HepG2 (cell line): ENCODE measurements around the gene UBR7. TPM values are rescaled to one million over a fixed set of nuclear protein-coding genes. Genes with fewer than 3 reads are reported as not detected.

Source experiments
- ATAD3A ChIP-seq: sonication (generic); formaldehyde crosslinking; IDR thresholded peaks from 2 replicates; pipeline ENCODE4 v1.4.0; 2020; ENCODE audit warnings: missing genetic modification reagents
- FOXA1 ChIP-seq, 2 experiments: fragments of 450-650 bp in 1 of 2; sonication (generic) in 1 of 2; formaldehyde crosslinking in 1 of 2; IDR thresholded peaks; 2 replicates each; pipeline versions ENCODE4 v1.4.0 to v1.6.1; 2016 to 2020; ENCODE audit warnings: missing genetic modification reagents in 1 of 2
- GTF2F1 ChIP-seq: fragments of 150-350 bp; IDR thresholded peaks from 2 replicates; pipeline ENCODE4 v1.6.1; 2014; ENCODE audit warnings: low read length
- HNRNPLL ChIP-seq: fragments of 200-400 bp; formaldehyde crosslinking; IDR thresholded peaks from 2 replicates; pipeline ENCODE4 v1.6.1; 2017; ENCODE audit warnings: mild to moderate bottlenecking, low read depth, low read length; ENCODE audit not compliant: poor library complexity, severe bottlenecking
- IRF1 ChIP-seq: sonication (generic); formaldehyde crosslinking; IDR thresholded peaks from 2 replicates; pipeline ENCODE4 v1.4.0; 2020; ENCODE audit warnings: low read depth, mild to moderate bottlenecking, missing genetic modification reagents
- MIER2 ChIP-seq: IDR thresholded peaks from 2 replicates; pipeline ENCODE4 v1.6.1; 2016; ENCODE audit warnings: missing biosample characterization, missing genetic modification reagents
- NONO ChIP-seq, 2 experiments: fragments of 450-650 bp in 1 of 2; sonication (generic) in 1 of 2; formaldehyde crosslinking in 1 of 2; IDR thresholded peaks in 1 of 2; conservative IDR thresholded peaks in 1 of 2; 2 replicates each; pipeline versions ENCODE4 v1.6.1 to v1.8.0; 2017 to 2022; ENCODE audit warnings: mild to moderate bottlenecking in 1 of 2, missing genetic modification reagents in 1 of 2, moderate library complexity in 1 of 2
- RNF219 ChIP-seq: sonication (generic); formaldehyde crosslinking; IDR thresholded peaks from 2 replicates; pipeline ENCODE4 v1.5.0; 2020; ENCODE audit warnings: mild to moderate bottlenecking, missing genetic modification reagents
- ZBTB43 ChIP-seq: sonication (generic); formaldehyde crosslinking; conservative IDR thresholded peaks from 2 replicates; pipeline ENCODE4 v1.4.0; 2020; ENCODE audit warnings: missing genetic modification reagents
- ZNF142 ChIP-seq: sonication (generic); formaldehyde crosslinking; IDR thresholded peaks from 2 replicates; pipeline ENCODE4 v1.4.0; 2020; ENCODE audit warnings: missing genetic modification reagents
- ZNF143 ChIP-seq: sonication (generic); formaldehyde crosslinking; IDR thresholded peaks from 2 replicates; pipeline ENCODE4 v1.4.0; 2020; ENCODE audit warnings: missing genetic modification reagents
- ZNF331 ChIP-seq: sonication (generic); formaldehyde crosslinking; IDR thresholded peaks from 2 replicates; pipeline ENCODE4 v1.4.0; 2020; ENCODE audit warnings: missing genetic modification reagents
- ZNF530 ChIP-seq: sonication (generic); formaldehyde crosslinking; IDR thresholded peaks from 2 replicates; pipeline ENCODE4 v1.5.0; 2020; ENCODE audit warnings: low read depth, mild to moderate bottlenecking, missing genetic modification reagents
- ZNF747 ChIP-seq: sonication (generic); formaldehyde crosslinking; IDR thresholded peaks from 2 replicates; pipeline ENCODE4 v1.8.1; 2023; ENCODE audit warnings: missing genetic modification reagents, mild to moderate bottlenecking, borderline replicate concordance
- ZZZ3 ChIP-seq: sonication (generic); formaldehyde crosslinking; IDR thresholded peaks from 2 replicates; pipeline ENCODE4 v1.4.0; 2020; ENCODE audit warnings: missing genetic modification reagents, mild to moderate bottlenecking, borderline replicate concordance
- polyA plus RNA-seq, 8 experiments: library from polyadenylated mRNA; depleted of rRNA in 3 of 8; stranded (reverse) in 7 of 8; unstranded in 1 of 8; fragments of >200 nt; fragmentation: Illumina TruSeq in 4 of 8; extraction: Trizol in 4 of 8; gene quantifications; 2 replicates each; pipeline versions ENCODE4 v1.2.1 to v1.2.3, GENCODE V29; 2011 to 2016; ENCODE audit warnings: low read depth in 4 of 8, missing spikeins in 1 of 8, mixed read lengths in 1 of 8; ENCODE audit not compliant: insufficient read depth in 1 of 8
- total RNA-seq, 5 experiments: library from RNA; depleted of rRNA; stranded (reverse); fragments of >200 nt; fragmentation: Illumina TruSeq; extraction: Trizol; gene quantifications; 2 replicates each; pipeline ENCODE4 v1.2.3, GENCODE V29; 2016; ENCODE audit warnings: low read depth in 1 of 5

The UBR7 gene
- total and polyA plus RNA-seq, 2 of the 13 experiments (the other 11 are each of a cell fraction or from before 2014, with no cell fraction given), result 11.0 to 19.7 TPM

GRCh38 chr14:93184391-93185348 is 22.4 kb upstream of the UBR7 start, which contains the start of the genes LYSET and MOAP1 (continued):
- TF ChIP-seq RNF219 (CRISPR knock-in tag) (no peak), NONO (IDR thresholded peaks at IDR 0.05) (no peak), NONO (CRISPR knock-in tag; conservative IDR thresholded peaks at IDR 0.05) (peak; percentile 80), ZZZ3 (CRISPR knock-in tag) (0 out of 2 replicates have a peak, but pooled peaks have one; percentile 47), ZNF142 (CRISPR knock-in tag) (peak; percentile 90; the same call in 1 of the 2 replicates), ZNF143 (CRISPR knock-in tag) (peak; percentile 16; the same call in 1 of the 2 replicates), ZNF331 (CRISPR knock-in tag) (0 out of 2 replicates have a peak, but pooled peaks have one; percentile 3), ZNF747 (CRISPR knock-in tag) (no peak), FOXA1 (IDR thresholded peaks at IDR 0.05) (no peak), FOXA1 (CRISPR knock-in tag; IDR thresholded peaks at IDR 0.05) (0 out of 2 replicates have a peak, but pooled peaks have one; percentile 8), ZBTB43 (CRISPR knock-in tag) (peak; percentile 60), GTF2F1 (no peak), IRF1 (CRISPR knock-in tag) (no peak), ZNF530 (CRISPR knock-in tag) (no peak), MIER2 (CRISPR knock-in tag) (no peak), HNRNPLL (peak; percentile 23), ATAD3A (CRISPR knock-in tag) (no peak; the same call in 1 of the 2 replicates)
